Activated naive CD8-positive, alpha-beta T cell treated with anti-CD3 and anti-CD28 coated beads, Interleukin-2, amount 10 ng/mL, durations not matched to agents 7 days and 5 days (primary cell): Measurements from ENCODE around the gene CES5A. TPM values are rescaled to one million over a fixed set of nuclear protein-coding genes. Genes with fewer than 3 reads are reported as not detected.
"Not testable (repeated sequence)": the region's sequence is repeated elsewhere in the genome, so short reads cannot be mapped to it uniquely, and the experiment has no call there.

ENCODE experiments used
- ATAC-seq: fragments of 150-1000 bp; cut with Tn5 transposase; one replicate; pipeline ENCODE4 v1.10.0; 2021; ENCODE audit warnings: low read depth, moderate library complexity
- POLR2A ChIA-PET: fragments of 350-600 bp; sonication (Branson Sonifier 250); formaldehyde crosslinking; loops from one replicate; lab custom pipeline; 2021; ENCODE audit warnings: antibody characterized with exemption; lab: Charles Lee
- DNase-seq: peaks from one replicate; pipeline ENCODE4 v3.0.0; 2021
- H3K27ac Mint-ChIP-seq: one replicate; pipeline ENCODE4 v1.8.0; 2022; ENCODE audit warnings: mild to moderate bottlenecking, mixed read lengths
- H3K27me3 Mint-ChIP-seq: one replicate; pipeline ENCODE4 v1.8.0; 2022; ENCODE audit warnings: mild to moderate bottlenecking, moderate library complexity, mixed read lengths
- H3K36me3 Mint-ChIP-seq: one replicate; pipeline ENCODE4 v1.8.0; 2021; ENCODE audit warnings: mild to moderate bottlenecking, mixed read lengths
- H3K4me1 Mint-ChIP-seq: one replicate; pipeline ENCODE4 v1.8.0; 2021; ENCODE audit warnings: mixed read lengths
- H3K4me3 Mint-ChIP-seq: one replicate; pipeline ENCODE4 v1.8.0; 2022; ENCODE audit warnings: mild to moderate bottlenecking, moderate library complexity, mixed read lengths
- H3K9me3 Mint-ChIP-seq: one replicate; pipeline ENCODE4 v1.8.0; 2021; ENCODE audit warnings: mixed read lengths
- total RNA-seq, 2 experiments: library from RNA; stranded (reverse); gene quantifications; one replicate each; pipeline ENCODE4 v1.2.3, GENCODE V29; 2021

The CES5A gene
- total RNA-seq, 2 experiments from 2014 or later, result not detected

- H3K36me3 Mint-ChIP-seq, POLR2A ChIA-PET, H3K27me3 Mint-ChIP-seq, H3K9me3 Mint-ChIP-seq, ATAC-seq, H3K4me1 Mint-ChIP-seq, H3K27ac Mint-ChIP-seq, H3K4me3 Mint-ChIP-seq, DNase-seq: not testable (repeated sequence)
Measured at GRCh38 chr16:55813730-55814129, 61.4 kb downstream of the CES5A start.

- peaks cover 2% of the 10 kb centered on the region for H3K27me3 Mint-ChIP-seq
- H3K4me3 Mint-ChIP-seq, result no peak overlapping the region
Measured at GRCh38 chr16:55812951-55813350, 62.2 kb downstream of the CES5A start.

GRCh38 chr16:55811811-55812210 lies 63.4 kb downstream of the CES5A start:
- no peak overlapping the region for H3K27ac Mint-ChIP-seq
- no peak overlapping the region for H3K4me3 Mint-ChIP-seq
- peaks cover 2% of the 10 kb centered on the region for H3K27me3 Mint-ChIP-seq
- no peaks in the 10 kb centered on the region for H3K9me3 Mint-ChIP-seq
- DNase-seq (no peak), ATAC-seq (no peak)
- H3K36me3 Mint-ChIP-seq, result no peaks in the 10 kb centered on the region
- H3K4me1 Mint-ChIP-seq, result no peaks in the 10 kb centered on the region
- POLR2A ChIA-PET, result no interaction called here

More at GRCh38 chr16:55812951-55813350, 62.2 kb downstream of the CES5A start:
- Mint-ChIP-seq H3K4me1 (no peaks in the 10 kb centered on the region), H3K27ac (no peak overlapping the region), H3K36me3 (no peaks in the 10 kb centered on the region), H3K9me3 (no peaks in the 10 kb centered on the region)
- DNase-seq (no peak), ATAC-seq (no peak)
- POLR2A ChIA-PET, result no interaction called here

- Mint-ChIP-seq H3K4me3 (no peak overlapping the region), H3K27ac (no peak overlapping the region), H3K9me3 (no peaks in the 10 kb centered on the region), H3K36me3 (no peaks in the 10 kb centered on the region), H3K4me1 (no peaks in the 10 kb centered on the region), H3K27me3 (peaks cover 2% of the 10 kb centered on the region)
- POLR2A ChIA-PET, result no interaction called here
- ATAC-seq, result no peak
- no peak for DNase-seq
Measured at GRCh38 chr16:55810451-55810961, 64.7 kb downstream of the CES5A start.

- Mint-ChIP-seq H3K4me1 (no peaks in the 10 kb centered on the region), H3K27ac (no peak overlapping the region), H3K9me3 (no peaks in the 10 kb centered on the region), H3K36me3 (no peaks in the 10 kb centered on the region), H3K27me3 (peaks cover 2% of the 10 kb centered on the region), H3K4me3 (no peak overlapping the region)
- DNase-seq (no peak), ATAC-seq (no peak)
- POLR2A ChIA-PET, result no interaction called here
Measured at GRCh38 chr16:55809851-55810250, 65.3 kb downstream of the CES5A start.

GRCh38 chr16:55809386-55809785 lies 65.8 kb downstream of the CES5A start:
- Mint-ChIP-seq H3K9me3 (no peaks in the 10 kb centered on the region), H3K27ac (no peak overlapping the region), H3K36me3 (no peaks in the 10 kb centered on the region)

GRCh38 chr16:55808286-55808685 lies 66.9 kb downstream of the CES5A start:
- H3K36me3 Mint-ChIP-seq, H3K4me1 Mint-ChIP-seq, H3K4me3 Mint-ChIP-seq, H3K27ac Mint-ChIP-seq, H3K27me3 Mint-ChIP-seq, H3K9me3 Mint-ChIP-seq, DNase-seq, POLR2A ChIA-PET, ATAC-seq: not testable (repeated sequence)

More at GRCh38 chr16:55809386-55809785, 65.8 kb downstream of the CES5A start:
- Mint-ChIP-seq H3K4me1 (no peaks in the 10 kb centered on the region), H3K27me3 (peaks cover 2% of the 10 kb centered on the region), H3K4me3 (no peak overlapping the region)
- POLR2A ChIA-PET, result no interaction called here
- DNase-seq, result no peak
- ATAC-seq, result no peak

GRCh38 chr16:55805104-55805503 lies 70.1 kb downstream of the CES5A start:
- H3K36me3 Mint-ChIP-seq, H3K9me3 Mint-ChIP-seq, H3K4me3 Mint-ChIP-seq, H3K27ac Mint-ChIP-seq, H3K27me3 Mint-ChIP-seq, H3K4me1 Mint-ChIP-seq, ATAC-seq, POLR2A ChIA-PET, DNase-seq: not testable (repeated sequence)

- H3K9me3 Mint-ChIP-seq, POLR2A ChIA-PET, H3K4me1 Mint-ChIP-seq, H3K4me3 Mint-ChIP-seq, H3K27ac Mint-ChIP-seq, ATAC-seq, H3K36me3 Mint-ChIP-seq, H3K27me3 Mint-ChIP-seq, DNase-seq: not testable (repeated sequence)
Measured at GRCh38 chr16:55803681-55804080, 71.5 kb downstream of the CES5A start.

Other genes with a start within 250 kb of the CES5A start
- not detected for gene SLC6A2, start 219.4 kb downstream of the CES5A start, total RNA-seq
- not detected for gene CES1, start 42.3 kb downstream of the CES5A start, total RNA-seq